CD4-positive, alpha-beta T cell treated with Interleukin-21 for 1 hour (primary cell): ENCODE measurements around the gene MYOT.
"Not testable (repeated sequence)": the region's sequence is repeated elsewhere in the genome, so short reads cannot be mapped to it uniquely, and the experiment has no call there.

Experiments
- DNase-seq: peaks from one replicate; pipeline ENCODE4 v3.0.0-alpha.2; 2020

Gene MYOT

DNA sequence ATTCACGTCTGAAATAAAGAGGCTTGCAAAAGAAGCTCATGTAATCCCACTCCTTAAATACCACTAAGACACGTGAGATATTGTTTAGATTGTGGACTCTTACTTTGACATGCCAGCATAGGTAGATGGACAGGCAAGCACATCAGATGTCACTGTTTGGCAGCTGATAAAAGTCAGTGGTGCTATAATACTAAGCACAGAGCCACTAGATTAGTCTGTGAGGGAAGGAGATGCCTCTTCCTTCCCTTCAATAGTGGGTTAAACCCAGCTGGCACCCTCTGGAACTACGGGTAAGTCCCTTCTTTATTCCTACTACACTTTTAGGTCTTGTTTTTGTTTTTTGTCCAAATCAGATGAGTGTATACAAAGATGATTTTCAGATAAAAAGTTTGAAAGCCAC, at the start of gene MYOT:
Gene MYOT, plus strand, starts transcription at position 197 of the 400 bp plus-strand sequence. CDS start 2,792 bp downstream, outside the sequence.
- DNase-seq, result no peak

GRCh38 chr5:137819766-137820165, 47.9 kb upstream of the MYOT start:
- DNase-seq, result no peak

- no peak for DNase-seq
These were observed 45.4 kb upstream of the MYOT start for GRCh38 chr5:137822158-137822764.

DNA sequence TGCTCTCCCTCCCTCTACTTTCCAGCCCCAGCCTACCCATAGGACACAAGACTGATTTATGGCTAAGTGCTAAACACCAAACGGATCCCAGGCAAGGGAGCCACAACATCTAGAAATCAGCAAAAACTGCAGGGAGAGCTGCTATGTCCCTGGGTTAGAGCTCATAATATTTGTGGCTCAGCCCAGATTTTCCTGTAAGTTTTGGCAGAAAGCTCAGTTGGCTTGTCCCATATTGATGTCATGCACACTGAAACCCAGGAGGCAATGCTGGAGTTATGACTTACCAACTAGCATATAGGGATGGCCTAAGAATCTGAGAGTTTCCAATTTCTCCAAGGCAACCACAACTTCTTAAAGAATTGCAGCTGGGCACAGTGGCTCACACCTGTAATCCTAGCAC, 44.7 kb upstream of the MYOT start:
- no peak for DNase-seq

GRCh38 chr5:137825165-137825564, 42.5 kb upstream of the MYOT start:
- DNase-seq, result no peak

DNA sequence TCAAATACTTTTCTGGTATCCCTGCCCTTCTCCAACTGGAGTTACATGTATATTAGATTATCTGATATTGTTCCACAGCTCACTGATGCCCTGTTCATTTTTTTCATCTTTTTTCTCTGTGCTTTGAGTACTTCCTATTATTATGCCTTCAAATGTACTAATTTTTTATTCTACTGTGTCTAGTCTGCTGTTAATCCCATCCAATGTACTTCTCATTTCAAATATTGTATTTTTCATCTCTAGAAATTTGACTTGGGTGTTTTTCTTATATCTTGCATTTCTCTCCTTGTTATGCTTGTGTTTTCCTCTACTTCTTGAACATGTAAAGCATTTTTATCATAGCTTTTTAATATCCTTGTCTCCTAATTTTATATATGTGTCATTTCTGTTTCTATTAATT, 41.6 kb upstream of the MYOT start:
- no peak for DNase-seq

GRCh38 chr5:137828180-137828579, 39.5 kb upstream of the MYOT start:
- DNase-seq, result no peak

DNA sequence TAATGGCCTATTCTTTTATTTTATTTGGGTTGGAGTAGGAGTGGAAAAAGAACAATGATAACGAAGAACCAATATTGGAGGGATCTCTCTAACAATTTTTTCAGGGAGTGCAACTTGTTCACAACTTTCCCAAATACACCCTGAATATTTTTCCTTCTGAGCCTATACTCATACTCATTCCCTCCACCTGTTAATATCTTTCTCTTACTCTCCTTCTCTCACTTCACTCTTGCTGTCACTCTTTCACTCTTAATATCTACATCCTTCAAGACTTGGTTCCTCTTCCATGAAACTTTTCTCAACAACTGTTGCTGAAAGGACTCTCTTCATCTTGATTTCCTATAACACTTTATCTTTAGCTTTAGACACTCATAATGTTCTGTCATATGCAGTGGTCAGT, 39.0 kb upstream of the MYOT start:
- no peak for DNase-seq

DNA sequence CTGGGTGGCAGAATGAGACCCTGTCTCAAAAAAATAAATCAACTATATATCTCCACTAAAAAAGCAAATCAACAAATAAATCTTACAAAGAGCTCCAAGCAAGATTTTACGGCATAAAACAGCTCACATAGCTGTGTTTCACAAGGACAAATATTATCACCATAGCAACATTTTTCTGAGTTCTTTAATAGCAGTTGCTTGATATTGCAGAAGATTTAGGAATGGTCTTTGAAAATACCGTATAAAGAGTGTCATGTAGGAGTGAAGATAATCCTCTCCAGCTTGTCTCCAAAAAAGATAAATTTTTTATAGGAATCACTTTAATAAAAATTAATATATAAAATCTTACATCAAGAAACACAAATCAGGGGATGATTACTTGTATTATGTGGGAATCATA, 36.6 kb upstream of the MYOT start:
- no peak for DNase-seq

DNA sequence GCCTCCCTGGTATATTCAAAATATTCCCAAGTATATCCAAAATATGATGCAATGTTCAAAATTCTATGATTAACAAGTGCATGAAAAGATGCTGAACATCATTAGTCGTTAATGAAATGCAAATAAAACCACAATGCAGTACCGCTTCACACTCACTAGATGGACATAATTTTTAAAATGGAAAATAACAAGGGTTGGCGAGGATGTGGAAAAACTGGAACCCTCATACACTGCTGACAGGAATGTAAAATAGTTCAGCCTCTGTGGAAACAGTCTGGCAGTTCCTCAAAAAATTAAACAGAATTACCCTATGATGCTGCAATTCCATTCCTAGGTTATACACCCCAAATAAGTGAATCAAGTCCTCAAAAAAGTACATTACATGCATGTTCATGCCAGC, 36.1 kb upstream of the MYOT start:
- DNase-seq, result no peak

- no peak for DNase-seq
These were observed 35.2 kb upstream of the MYOT start for GRCh38 chr5:137832416-137832815.

- DNase-seq, result no peak
These were observed 34.2 kb upstream of the MYOT start for GRCh38 chr5:137833463-137833862.

DNA sequence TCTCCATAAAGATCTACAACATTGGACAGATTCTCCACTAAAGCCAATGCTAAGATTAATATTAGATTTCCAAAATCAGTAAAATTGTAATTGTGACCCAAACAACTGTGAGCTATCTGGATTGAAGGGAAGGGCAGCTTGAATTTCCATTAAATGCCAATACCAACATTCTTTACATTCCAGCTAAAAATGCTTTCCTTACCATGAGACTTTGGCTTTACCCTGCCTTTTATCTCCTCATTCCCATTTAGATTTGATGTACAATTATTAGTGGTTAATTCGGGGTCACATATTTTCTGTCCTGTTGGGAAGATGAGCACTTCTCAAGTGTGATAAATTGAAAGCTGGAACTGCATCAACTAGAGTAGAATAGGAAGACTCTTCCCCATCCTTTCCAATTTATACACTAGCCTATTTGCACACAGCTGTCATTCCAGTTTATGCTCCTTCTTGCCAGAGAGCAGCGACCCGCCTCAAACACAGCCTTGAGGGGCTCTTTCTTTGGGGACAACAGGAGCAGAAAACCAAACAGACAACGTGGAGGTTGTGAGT, 33.1 kb upstream of the MYOT start:
- no peak for DNase-seq

GRCh38 chr5:137836298-137836697, 31.4 kb upstream of the MYOT start:
- DNase-seq, result no peak

GRCh38 chr5:137836997-137837396, 30.7 kb upstream of the MYOT start:
- DNase-seq, result no peak

- no peak for DNase-seq
These were observed 29.9 kb upstream of the MYOT start for GRCh38 chr5:137837491-137838394.

DNA sequence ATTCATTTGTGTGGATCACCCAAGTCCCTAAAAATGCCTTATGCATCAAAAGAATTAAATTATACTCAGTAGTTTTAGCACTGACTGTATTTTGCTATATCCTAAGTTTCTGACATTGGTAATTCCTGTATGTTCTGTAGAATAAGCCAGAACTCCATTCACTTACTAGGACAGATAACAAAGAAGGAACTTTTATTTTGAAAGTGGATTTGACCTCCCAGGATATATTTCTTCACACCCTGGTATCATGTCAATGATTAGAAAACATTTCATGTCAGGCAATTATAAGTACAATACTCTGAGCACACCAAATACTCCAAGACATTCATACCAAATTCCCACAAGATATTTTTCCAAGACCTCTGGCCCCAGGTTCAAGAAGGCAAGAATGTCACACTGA, 28.7 kb upstream of the MYOT start:
- no peak for DNase-seq

- no peak for DNase-seq
These were observed 25.4 kb upstream of the MYOT start for GRCh38 chr5:137842296-137842695.

DNA sequence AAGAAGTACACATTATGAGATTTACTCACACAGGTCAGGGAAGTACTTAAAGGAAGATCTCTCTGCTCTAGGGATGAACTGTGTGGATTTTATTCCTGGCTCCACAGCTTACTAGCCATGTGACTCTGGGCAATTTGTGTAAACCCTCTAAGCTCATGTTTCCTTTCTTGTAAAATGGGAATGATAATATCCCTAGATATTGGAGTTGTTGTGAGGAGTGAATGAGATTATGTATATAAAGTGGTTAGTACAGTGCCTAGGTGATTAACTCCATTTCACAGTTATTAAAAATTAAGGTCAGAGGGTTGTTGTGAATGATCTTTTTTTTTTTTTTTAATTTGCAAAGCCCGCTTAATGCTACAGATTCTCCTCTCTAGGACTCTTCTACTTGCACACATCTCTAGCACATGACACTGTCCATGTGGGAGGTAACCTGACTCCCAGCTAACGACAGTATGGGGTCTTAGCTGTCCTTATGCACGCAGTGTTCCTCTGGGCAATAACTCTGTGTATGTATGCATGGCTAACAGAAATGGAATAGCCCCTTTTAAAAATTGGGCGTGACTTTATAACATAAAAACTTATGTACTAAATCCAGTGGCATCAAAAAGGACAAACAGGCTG, 23.9 kb upstream of the MYOT start:
- no peak for DNase-seq

- no peak for DNase-seq
These were observed 22.2 kb upstream of the MYOT start for GRCh38 chr5:137845472-137845871.

DNA sequence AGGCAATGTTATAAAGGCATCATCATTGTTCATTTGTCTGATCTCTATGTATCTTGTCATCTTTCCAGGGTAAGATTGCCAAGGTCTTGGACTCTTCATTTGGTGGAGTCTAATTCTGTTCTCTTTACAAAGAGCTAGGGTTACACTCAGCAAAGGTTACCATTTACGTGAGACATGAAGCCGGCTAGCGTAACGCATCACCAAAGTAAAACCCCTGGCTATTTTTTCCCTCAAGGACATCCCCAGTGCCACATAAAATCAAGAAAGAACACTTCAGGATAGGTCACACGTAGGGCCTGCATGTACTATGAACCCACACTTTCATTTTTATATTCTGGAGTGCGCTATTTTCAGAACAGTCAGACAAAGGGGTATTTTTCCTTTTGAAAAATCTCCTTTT, 20.0 kb upstream of the MYOT start:
- no peak for DNase-seq

DNA sequence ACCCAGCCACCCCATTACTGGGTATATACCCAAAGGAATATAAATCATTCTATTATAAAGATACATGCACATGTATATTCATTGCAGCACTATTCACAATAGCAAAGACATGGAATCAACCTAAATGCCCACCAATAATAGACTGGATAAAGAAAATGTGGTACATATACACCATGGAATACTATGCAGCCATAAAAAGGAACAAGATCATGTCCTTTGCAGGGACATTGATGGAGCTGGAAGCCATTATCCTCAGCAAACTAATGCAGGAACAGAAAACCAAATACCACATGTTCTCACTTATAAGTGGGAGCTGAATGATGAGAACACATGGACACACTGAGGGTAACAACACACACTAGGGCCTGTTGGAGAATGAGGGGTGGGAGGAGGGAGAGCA, 14.5 kb upstream of the MYOT start:
- not testable (repeated sequence) for DNase-seq

DNA sequence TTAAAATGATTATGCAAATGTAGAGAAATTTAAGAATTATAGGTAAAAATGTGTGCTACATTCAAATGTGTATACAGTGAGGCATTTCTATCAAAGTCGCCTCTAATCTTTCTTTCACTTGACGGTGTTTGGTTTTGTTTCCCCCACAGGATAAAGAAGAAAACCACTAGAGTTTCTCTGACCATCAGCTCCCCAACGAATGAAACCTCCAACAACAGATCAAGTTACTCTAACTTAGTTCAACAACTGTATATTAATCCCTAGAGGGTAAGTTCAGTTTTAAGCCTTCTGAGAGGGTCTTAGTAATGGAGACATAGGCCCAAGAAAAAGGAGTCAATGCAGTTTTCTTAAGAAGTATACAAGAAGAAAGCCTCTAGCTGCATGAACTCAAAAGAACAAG, 11.5 kb upstream of the MYOT start:
- DNase-seq, result no peak
